WTC11 (cell line): ENCODE measurements around the gene PIK3CG.

Experiments used
- ARID4B ChIP-seq: sonication (generic); formaldehyde crosslinking; IDR thresholded peaks from 2 replicates; pipeline ENCODE4 v1.8.0; 2023; ENCODE audit warnings: missing genetic modification reagents, mild to moderate bottlenecking, borderline replicate concordance
- CBFB ChIP-seq: sonication (generic); formaldehyde crosslinking; IDR thresholded peaks from 2 replicates; pipeline ENCODE4 v1.8.1; 2022; ENCODE audit warnings: mild to moderate bottlenecking, low read depth, missing genetic modification reagents
- CTCF ChIP-seq: fragments of 200-600 bp; IDR thresholded peaks from 2 replicates; pipeline ENCODE4 v1.8.0; 2022; ENCODE audit warnings: antibody characterized with exemption
- E2F4 ChIP-seq: sonication (generic); formaldehyde crosslinking; IDR thresholded peaks from 2 replicates; pipeline ENCODE4 v1.8.1; 2022; ENCODE audit warnings: low read depth, mild to moderate bottlenecking, moderate library complexity, missing genetic modification reagents, borderline replicate concordance
- ESRRA ChIP-seq: sonication (generic); formaldehyde crosslinking; IDR thresholded peaks from 2 replicates; pipeline ENCODE4 v1.8.1; 2022; ENCODE audit warnings: mild to moderate bottlenecking, missing genetic modification reagents, borderline replicate concordance
- FOXK1 ChIP-seq: sonication (generic); formaldehyde crosslinking; IDR thresholded peaks from 2 replicates; pipeline ENCODE4 v1.8.0; 2022; ENCODE audit warnings: mild to moderate bottlenecking, moderate library complexity, missing genetic modification reagents
- MAX ChIP-seq: sonication (generic); formaldehyde crosslinking; IDR thresholded peaks from 2 replicates; pipeline ENCODE4 v1.8.0; 2022; ENCODE audit warnings: mild to moderate bottlenecking, missing genetic modification reagents
- RELA ChIP-seq: sonication (generic); formaldehyde crosslinking; IDR thresholded peaks from 2 replicates; pipeline ENCODE4 v1.8.1; 2022; ENCODE audit warnings: missing genetic modification reagents, mild to moderate bottlenecking, borderline replicate concordance
- TEAD1 ChIP-seq: sonication (generic); formaldehyde crosslinking; IDR thresholded peaks from 2 replicates; pipeline ENCODE4 v1.8.0; 2022; ENCODE audit warnings: mild to moderate bottlenecking, missing genetic modification reagents
- ZBTB21 ChIP-seq: sonication (generic); formaldehyde crosslinking; IDR thresholded peaks from 2 replicates; pipeline ENCODE4 v1.8.1; 2023; ENCODE audit warnings: mild to moderate bottlenecking, missing genetic modification reagents, borderline replicate concordance
- ZNF121 ChIP-seq: sonication (generic); formaldehyde crosslinking; IDR thresholded peaks from 2 replicates; pipeline ENCODE4 v1.8.0; 2023; ENCODE audit warnings: missing genetic modification reagents
- ZNF416 ChIP-seq: fragments of 250-450 bp; sonication (Bioruptor Pico); IDR thresholded peaks from 2 replicates; pipeline ENCODE4 v1.9.0; 2021; ENCODE audit warnings: mild to moderate bottlenecking, inconsistent platforms
- ZNF425 ChIP-seq: fragments of 250-450 bp; sonication (Bioruptor Pico); conservative IDR thresholded peaks from 2 replicates; pipeline ENCODE4 v1.9.0; 2021; ENCODE audit warnings: mild to moderate bottlenecking
- ZNF671 ChIP-seq: fragments of 250-450 bp; sonication (Bioruptor Pico); IDR thresholded peaks from 2 replicates; pipeline ENCODE4 v1.8.0; 2021; ENCODE audit warnings: mild to moderate bottlenecking

GRCh38 chr7:106870528-106870927 lies 5.4 kb downstream of the PIK3CG start:
- TF ChIP-seq CBFB (no peak), FOXK1 (CRISPR knock-in tag) (no peak), ZBTB21 (CRISPR knock-in tag) (no peak), ZNF416 (CRISPR knock-in tag) (no peak), ESRRA (CRISPR knock-in tag) (no peak), CTCF (no peak), ZNF121 (no peak), MAX (CRISPR knock-in tag) (no peak), E2F4 (CRISPR knock-in tag) (no peak), TEAD1 (no peak), ARID4B (CRISPR knock-in tag) (no peak), ZNF671 (CRISPR knock-in tag) (no peak), ZNF425 (no peak), RELA (CRISPR knock-in tag) (no peak)
